HG03469 (cell line): ENCODE data around the gene TST.
"Not testable (repeated sequence)": the region's sequence is repeated elsewhere in the genome, so short reads cannot be mapped to it uniquely, and the experiment has no call there.

Source experiments
- ATAC-seq: cut with Tn5 transposase; IDR thresholded peaks from one replicate; pipeline ENCODE4 v1.9.1; 2021; ENCODE audit warnings: mild to moderate bottlenecking, moderate library complexity, moderate number of reproducible peaks; ENCODE audit not compliant: unreplicated experiment

Gene TST

GRCh38 chr22:37016134-37016910 is 2.9 kb downstream of the TST start:
- ATAC-seq, result no peak

DNA sequence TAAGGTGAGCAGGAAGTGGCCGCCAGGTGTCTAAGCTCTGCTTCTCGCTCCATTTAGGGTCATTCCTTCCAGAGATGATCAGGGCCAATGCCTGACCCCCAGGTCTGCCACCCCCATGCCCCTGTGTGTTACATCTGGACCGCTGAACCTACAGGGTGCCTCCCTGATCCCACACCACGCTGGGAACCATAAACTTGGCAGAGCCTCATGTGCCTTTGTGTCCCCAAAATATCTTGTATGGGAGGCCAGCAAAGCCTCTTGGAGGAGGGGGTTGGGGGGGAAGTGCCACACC is 3.7 kb downstream of the TST start:
- no peak for ATAC-seq

GRCh38 chr22:37014835-37015586 is 4.2 kb downstream of the TST start:
- ATAC-seq, result no peak

GRCh38 chr22:37014415-37014806 is 4.8 kb downstream of the TST start:
- ATAC-seq, result no peak

DNA sequence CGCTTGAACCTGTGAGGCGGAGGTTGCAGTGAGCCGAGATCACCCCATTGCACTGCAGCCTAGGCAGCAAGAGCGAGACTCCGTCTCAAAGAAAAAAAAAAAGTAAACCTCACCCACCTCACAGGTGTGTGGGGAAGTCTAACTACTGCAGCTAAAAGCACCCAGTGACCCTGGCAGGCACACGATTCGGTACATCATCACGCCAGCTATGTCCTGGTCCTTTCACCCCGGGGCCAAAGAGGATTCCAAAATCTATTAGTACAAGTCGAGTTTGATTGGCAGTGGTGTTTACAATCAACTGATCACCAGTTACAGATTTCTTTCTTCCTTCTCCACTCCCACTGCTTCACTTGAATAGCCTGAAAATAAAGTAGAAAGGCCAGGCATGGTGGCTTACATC is 6.3 kb downstream of the TST start:
- ATAC-seq, result no peak

DNA sequence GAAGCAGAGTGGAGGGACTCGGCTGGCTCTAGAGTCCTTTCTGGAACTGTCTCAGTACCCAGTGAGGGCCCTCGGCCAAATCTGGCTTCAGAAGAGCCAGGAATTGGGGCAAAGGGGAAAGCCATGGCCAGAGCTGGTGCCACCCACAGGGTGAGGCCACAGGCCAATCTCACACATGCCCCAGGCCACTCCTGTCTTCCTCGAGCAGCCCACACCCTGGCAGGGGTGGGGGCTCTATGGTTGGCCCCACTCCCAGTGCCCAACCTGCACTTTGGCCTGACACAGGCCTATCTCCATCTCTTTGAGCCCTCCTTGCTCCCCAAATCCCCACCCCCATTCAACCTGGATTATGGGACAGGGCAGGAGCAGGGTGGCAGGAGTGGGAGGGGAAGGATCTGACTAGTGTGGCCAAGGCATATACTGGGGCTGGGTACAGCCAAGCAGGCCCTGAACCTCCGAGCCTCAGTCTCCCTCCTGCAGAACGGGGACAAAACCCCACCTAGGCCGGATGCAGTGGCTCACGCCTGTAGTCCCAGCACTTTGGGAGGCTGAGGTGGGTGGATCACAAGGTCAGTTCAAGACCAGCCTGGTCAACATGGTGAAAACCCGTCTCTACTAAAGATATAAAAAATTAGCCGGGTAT is 6.9 kb downstream of the TST start:
- no peak for ATAC-seq

- ATAC-seq, result no peak
These were observed 7.8 kb downstream of the TST start for GRCh38 chr22:37011472-37011871.

DNA sequence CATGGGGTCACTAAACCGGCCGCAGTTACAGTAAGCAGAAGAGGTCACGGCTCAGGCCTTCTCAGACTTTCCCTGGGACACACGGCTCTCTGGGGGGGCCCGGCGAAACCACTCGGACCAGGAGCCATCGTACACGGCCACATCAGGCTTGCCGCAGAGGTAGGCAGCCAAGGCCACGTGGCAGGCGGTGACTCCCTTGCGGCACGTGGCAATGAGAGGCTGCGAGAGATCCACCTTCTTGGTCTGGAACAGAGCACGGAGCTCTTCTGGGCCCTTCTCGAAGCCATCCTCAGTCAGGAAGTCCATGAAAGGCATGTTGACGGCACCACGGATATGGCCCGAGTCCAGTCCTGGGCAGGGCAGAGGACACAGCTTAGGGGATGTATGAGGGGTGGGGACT is 8.3 kb downstream of the TST start:
- no peak for ATAC-seq

DNA sequence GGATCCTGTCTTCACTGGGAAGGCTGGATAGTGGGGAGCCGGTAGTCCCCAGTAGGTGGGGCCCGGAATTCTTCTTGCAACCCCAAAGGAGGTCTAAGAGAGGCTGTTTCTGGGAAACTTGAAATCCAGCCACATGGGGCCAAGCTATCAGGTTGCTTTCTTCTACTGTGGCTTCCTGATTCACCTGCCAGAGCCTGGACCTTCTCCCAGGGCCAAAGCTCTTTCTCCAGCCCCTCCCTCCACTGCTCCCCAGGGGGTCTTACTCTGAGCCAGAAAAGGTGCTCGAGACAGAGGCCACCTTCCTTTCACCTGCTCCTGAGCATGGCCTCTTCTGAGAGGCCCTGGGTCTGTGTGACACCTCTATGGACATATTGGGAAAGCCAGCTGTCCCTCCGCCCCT is 9.1 kb downstream of the TST start:
- ATAC-seq, result no peak

GRCh38 chr22:37009490-37009889 is 9.8 kb downstream of the TST start:
- no peak for ATAC-seq

GRCh38 chr22:37008365-37008764 is 10.9 kb downstream of the TST start:
- no peak for ATAC-seq

GRCh38 chr22:37007651-37008050 is 11.6 kb downstream of the TST start:
- ATAC-seq, result no peak

DNA sequence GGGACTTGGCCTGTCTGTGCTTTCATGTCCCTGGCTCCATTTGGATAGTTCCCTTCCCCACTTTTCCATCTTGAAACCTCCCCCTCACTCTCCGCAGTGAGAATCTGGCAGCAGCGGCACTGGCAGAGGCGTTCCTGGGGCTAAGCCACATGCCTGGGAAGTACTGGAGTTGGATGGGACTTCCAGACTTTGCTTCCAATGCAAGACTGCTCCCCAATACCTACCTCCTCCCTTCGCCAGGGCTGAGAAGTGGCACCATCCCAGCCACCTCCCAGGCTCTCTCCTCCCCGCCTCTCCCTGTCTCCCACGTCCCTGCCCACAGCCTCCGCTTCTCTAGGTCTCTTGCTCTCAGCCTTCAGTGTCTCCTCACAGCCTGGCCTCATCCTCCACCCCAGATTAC is 16.6 kb downstream of the TST start:
- no peak for ATAC-seq

GRCh38 chr22:37001826-37002225 is 17.4 kb downstream of the TST start:
- no peak for ATAC-seq

GRCh38 chr22:37000676-37001534 is 18.3 kb downstream of the TST start:
- ATAC-seq, result no peak

- no peak for ATAC-seq
These were observed 19.8 kb downstream of the TST start for GRCh38 chr22:36999463-36999862.

GRCh38 chr22:36998620-36999351 is 20.5 kb downstream of the TST start:
- ATAC-seq, result no peak

DNA sequence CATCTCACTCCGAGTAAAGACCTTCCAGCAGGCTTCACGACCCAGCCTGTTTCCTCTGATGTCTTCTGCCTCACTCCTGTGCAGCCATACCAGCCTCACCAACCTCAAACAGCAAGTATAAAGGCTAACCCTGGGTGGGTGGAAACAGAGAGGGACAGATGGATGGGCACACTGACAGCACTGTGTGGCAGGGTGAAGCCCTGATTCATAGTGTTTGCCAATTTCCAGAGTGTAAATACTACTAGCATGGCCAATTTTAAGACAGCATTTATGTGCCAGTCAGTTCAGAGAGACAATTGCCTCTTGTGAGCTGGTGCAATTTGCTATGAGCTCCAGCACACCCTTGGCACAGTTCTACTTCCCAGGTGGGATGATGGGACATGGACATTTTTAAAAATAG is 21.5 kb downstream of the TST start:
- ATAC-seq, result no peak

DNA sequence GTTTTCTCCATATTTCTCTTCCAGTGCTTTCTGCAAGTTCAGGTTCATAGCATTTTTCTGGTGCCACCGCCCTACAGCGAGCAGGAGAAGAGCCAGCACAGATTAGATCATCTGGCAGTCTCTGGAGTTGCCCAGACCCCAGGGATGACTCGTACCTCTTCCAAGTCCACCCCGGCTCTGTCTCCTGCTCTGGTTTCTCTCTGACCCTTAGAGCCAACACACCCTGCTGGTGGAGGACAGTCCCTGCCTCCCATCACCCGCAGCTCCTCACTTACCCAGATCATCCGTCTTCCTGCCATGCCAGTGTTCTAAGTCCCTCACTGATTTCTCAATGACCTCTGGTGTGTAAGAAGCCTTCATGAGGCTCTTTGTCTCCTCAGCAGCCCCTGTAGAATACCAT is 28.0 kb downstream of the TST start:
- no peak for ATAC-seq

DNA sequence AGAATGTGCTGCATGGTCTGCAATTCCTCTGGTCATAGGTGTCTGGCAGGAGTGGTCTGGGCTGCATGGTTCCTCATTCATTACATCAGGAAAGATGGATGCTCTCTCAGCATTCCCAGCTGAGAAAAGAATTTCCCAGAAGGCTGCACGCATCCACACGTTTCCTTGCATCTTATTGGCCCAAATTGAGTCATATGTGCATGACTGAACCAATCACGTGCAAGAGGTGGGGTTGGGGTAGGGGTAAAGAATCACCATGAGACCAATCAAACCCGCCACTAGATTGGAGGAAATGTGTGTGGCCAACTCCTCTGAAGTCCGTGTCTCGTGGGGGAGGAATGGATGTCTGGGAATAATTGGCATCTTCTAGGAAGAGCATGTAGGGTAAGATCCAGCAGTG is 28.8 kb downstream of the TST start:
- no peak for ATAC-seq

GRCh38 chr22:36989012-36989411 is 30.2 kb downstream of the TST start:
- ATAC-seq, result not testable (repeated sequence)
